Stimulated activated CD4-positive, alpha-beta T cell treated with anti-CD3 and anti-CD28 coated beads, Interleukin-4, amount 100 ng/mL, for 1 hour (primary cell): Measurements from ENCODE around the gene OR2T33.
"Not testable (repeated sequence)": the region's sequence is repeated elsewhere in the genome, so short reads cannot be mapped to it uniquely, and the experiment has no call there.

ENCODE experiments used
- DNase-seq: peaks from one replicate; pipeline ENCODE4 v3.0.0-alpha.2; 2020

Gene OR2T33

DNA sequence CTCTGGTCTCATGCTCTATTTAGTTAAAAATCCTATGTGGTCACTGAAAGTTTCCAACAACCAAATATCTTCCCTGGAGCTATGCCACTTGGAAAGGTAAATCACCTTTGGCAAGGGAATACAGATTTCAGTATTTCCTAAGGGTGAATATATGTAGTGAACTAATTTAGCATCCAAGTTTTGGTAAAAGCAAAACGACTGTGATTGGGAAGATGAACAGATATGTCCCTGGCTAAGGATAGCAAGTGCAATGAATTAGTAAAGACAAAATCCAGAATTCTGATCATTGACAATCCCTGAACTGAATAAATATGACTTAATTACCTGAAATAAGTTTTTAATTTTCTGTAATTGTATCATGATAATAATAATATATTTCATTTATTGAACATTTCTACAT is at the start of gene OR2T33:
TSS of gene OR2T33 (minus strand) at position 101 of the 400 bp plus-strand sequence. CDS start 4,162 bp downstream, outside the sequence.
- DNase-seq: no peak

DNA sequence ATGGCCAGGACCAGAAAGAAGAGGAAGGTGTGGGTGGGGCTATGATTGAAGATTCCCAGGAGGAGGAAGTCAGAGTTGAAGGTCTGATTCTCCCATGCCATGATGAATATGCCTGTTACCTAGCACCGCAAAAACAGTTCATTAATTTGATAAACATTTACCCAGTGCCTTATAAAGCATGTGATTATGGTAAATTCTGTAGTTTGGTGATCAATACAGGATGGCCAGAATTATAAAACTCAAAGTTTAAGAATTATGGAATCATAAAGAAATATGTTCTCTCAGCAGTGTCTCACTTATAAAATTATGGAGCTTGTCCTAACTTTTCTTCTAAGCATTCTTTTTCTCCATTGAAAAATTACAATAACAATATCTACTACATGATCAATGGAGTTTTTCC is 46.7 kb upstream of the OR2T33 start, which contains the start of gene OR2M7:
TSS of gene OR2M7 (minus strand) at position 101 of the 400 bp plus-strand sequence. CDS start at position 101, 0 bp downstream.
- no peak for DNase-seq

DNA sequence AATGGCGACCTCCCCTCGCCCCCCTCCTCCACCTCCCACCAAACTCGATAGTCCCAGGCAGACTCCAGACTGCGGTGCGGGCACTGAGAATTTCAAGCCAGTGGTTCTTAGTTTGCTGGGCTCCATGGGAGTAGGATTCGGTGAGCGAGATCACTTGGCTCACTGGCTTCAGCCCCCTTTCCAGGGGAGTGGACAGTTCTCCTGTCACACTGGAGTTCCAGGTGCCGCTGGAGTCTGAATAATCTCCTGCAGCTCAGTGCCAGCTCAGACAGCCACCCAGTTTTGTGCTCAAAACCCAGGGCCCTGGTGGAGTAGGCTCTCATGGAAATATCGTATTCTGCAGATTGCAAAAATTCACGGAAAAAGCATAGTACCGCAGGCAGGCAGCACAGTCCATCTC is 39.0 kb upstream of the OR2T33 start:
- no peak for DNase-seq

DNA sequence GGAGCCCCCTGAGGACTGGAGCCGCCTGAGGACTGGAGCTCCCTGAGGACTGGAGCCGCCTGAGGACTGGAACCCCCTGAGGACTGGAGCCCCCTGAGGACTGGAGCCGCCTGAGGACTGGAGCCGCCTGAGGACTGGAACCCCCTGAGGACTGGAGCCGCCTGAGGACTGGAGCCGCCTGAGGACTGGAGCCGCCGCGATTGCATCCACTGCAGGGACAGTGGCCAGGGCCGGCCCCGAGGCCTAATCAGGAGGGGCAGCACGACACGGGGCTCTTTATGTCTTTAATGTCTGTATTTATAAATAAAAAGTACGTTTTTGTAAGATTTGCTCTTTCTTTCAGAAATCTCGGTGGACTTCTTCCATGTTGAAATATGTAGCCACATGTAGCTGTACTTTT is 29.0 kb upstream of the OR2T33 start:
- not testable (repeated sequence) for DNase-seq

GRCh38 chr1:248306103-248306502 is 28.3 kb upstream of the OR2T33 start:
- no peak for DNase-seq

DNA sequence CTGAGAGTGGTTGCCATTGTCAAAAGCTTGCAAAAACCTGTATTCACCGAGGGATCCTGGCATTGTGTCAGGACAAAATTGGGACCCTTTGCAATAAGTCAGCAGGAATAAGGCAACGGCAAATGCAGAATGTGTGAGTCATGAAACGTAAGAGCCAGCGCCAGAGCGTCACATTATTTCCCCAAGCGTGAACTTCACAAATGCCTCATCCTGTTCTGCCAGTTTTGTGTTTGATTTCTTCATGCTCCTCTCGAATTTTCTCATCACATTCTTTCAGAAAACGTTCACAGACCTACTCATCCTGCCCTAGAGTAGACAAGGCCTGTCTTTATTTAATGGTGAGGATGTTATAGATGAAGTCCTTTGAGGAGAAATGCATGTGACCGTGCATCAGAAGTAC is 27.9 kb upstream of the OR2T33 start:
- DNase-seq: not testable (repeated sequence)

DNA sequence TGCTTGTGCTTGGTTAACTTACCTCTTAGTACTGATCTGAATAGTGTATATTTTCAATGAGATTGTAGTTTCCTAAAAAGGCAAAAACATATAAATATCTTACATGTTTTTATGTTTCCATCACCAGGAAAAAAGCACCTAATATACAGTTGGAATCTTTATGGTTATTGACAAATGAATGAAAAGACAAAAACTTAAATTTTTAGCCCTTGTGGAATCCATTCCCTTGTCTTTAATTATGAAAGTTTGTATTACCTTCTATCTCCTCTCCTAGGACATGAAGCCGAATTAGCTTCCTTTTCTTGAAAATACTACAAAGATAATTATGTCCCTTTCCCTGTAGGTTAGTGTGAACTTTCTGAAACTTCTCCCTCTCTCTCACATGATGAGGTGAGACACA is 25.5 kb upstream of the OR2T33 start, which contains the start of gene OR2T12:
TSS of gene OR2T12 (minus strand) at position 101 of the 400 bp plus-strand sequence. CDS start 7,846 bp downstream, outside the sequence.
- DNase-seq: no peak

DNA sequence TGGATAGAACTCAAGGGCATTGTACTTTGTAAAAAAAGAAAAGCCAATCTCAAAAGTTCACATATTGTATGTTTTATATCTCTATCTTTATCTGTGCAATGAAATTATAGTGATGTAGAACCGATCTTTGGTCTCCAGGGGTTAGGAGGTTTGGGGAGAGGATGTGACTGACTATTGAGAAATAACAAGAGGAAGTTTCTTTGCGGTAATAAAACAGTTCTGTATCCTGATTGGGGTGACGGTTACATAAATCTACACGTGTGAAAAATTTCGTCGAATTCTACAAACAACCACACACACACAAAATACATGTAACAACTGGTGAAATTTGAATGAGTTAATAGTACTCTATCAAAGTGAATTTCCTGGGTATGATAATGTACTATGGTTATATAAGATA is 10.6 kb upstream of the OR2T33 start:
- no peak for DNase-seq

- DNase-seq: not testable (repeated sequence)
Observed at GRCh38 chr1:248273225-248273624, 4.6 kb downstream of the OR2T33 start.

GRCh38 chr1:248268178-248268577 is 9.6 kb downstream of the OR2T33 start:
- no peak for DNase-seq

DNA sequence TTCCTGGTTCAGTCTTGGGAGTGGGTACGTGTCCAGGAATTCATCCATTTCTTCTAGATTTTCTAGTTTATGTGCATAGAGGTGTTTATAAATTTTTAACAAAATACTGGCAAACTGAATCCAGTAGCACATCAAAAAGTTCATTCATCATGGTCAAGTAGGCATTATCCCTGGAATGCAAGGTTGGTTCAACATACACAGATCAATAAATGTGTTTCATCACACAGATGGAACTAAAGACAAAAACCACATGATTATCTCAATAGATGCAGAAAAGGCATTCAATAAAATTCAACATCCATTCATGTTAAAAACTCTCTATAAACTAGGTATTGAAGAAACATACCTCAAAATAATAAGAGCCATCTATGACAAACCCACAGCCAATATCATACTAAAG is 18.5 kb downstream of the OR2T33 start:
- DNase-seq: not testable (repeated sequence)

- DNase-seq: no peak
Observed at GRCh38 chr1:248243204-248243603, 34.6 kb downstream of the OR2T33 start.

- no peak for DNase-seq
Observed at GRCh38 chr1:248239478-248239877, 38.3 kb downstream of the OR2T33 start.

- no peak for DNase-seq
Observed at GRCh38 chr1:248231117-248231516, 46.7 kb downstream of the OR2T33 start, which contains the start of gene OR2M4. TSS of gene OR2M4 (plus strand) at chr1:248231417. CDS start at chr1:248238929, 7,512 bp downstream.

DNA sequence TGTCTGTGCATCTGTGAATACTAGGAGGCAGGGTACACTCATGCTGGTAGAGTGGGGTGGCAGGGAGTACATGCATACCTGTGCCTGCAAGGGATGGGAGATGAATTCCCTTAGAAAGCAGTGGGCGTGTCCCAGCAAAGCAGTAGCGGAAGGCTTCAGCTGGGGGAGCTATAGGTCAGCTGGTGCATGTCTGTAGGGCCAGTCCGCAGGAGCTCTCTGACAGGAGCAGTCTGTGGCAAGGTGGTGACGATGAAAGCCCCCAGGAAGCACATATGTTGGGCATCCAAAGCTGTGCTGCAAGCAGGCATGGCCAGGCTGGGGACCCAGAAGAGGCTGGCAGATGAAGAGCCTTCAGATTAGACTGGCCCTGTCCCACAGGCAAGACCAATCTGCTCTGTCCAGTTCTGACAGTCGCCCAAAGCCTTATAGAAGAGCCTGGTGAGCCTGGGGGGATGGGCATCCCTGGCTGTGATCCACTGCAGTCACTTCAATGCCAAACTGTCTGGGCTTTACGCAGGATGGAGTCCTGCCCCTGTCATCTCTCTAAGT is 48.3 kb downstream of the OR2T33 start:
- no peak for DNase-seq

DNA sequence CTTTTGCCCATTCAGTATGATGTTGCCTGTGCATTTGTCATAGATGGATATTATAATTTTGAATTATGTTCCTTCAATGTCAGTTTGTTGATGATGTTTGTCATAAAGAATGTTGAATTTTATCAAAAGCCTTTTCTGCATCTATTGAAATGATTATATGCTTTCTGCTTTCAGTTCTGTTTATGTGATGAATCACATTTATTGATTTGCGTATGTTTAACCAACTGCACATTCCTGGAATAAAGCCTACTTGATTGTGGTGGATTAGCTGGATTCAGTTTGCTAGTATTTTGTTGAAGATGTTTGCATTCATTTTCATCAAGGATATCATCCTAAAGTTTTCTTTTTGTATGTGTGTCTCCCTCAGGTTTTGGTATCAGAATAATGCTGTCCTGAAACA is 52.2 kb downstream of the OR2T33 start:
- no peak for DNase-seq
